ENCODE measurements around the gene GDPD2. TPM values are rescaled to one million over a fixed set of nuclear protein-coding genes. Genes with fewer than 3 reads are reported as not detected.
A peak's percentile ranks its signal among the peaks of the same experiment; 100 is the strongest.
"Not testable (repeated sequence)": the region's sequence is repeated elsewhere in the genome, so short reads cannot be mapped to it uniquely, and the experiment has no call there.

GDPD2 gene
- total RNA-seq (2021), result 0.68 and 0.84 TPM in 2 replicates
- Bru-seq, nascent RNA, result percentile 44 among the genes with signal in this experiment
- BruChase-seq, experiment 1, labeled RNA remaining after a 2-hour chase, result percentile 29 among the genes with signal in this experiment
- BruChase-seq, experiment 2, labeled RNA remaining after a 6-hour chase, result percentile 38 among the genes with signal in this experiment
- long read RNA-seq, result 0 reads

GRCh38 chrX:70422851-70423341 lies at the start of gene GDPD2:
Gene GDPD2 (plus strand): TSS chrX:70423314. CDS start chrX:70424985, 1,671 bp downstream.
- ChIA-PET CTCF (no interaction called here), POLR2A (ENCODE audit: low non-redundant PET) (no interaction called here)
- Histone ChIP-seq H3K36me3 (ENCODE audit: insufficient read depth, low read length, poor library complexity, severe bottlenecking) (peaks cover 16% of the 10 kb centered on the region), H3K4me3 (ENCODE audit: low read depth, low read length, poor library complexity, severe bottlenecking) (no peak within 1 kb of the TSS), H3K27ac (ENCODE audit: low read depth, low read length, poor library complexity, severe bottlenecking) (no peak within 1 kb of the TSS), H3K9me3 (ENCODE audit: low read depth, low read length, poor library complexity, severe bottlenecking) (no peaks in the 10 kb centered on the region), H3K27me3 (replicated peaks; ENCODE audit: insufficient read depth, low read depth, low read length, poor library complexity) (no peaks in the 10 kb centered on the region), H3K4me1 (ENCODE audit: insufficient read depth, low read length, poor library complexity, severe bottlenecking) (no peaks in the 10 kb centered on the region)
- no peak for DNase-seq (ENCODE audit: low spot score)
- intact Hi-C loops (cut with micrococcal nuclease; ENCODE audit: unreplicated experiment), result no loop called here
- TF ChIP-seq, protein P1, sequence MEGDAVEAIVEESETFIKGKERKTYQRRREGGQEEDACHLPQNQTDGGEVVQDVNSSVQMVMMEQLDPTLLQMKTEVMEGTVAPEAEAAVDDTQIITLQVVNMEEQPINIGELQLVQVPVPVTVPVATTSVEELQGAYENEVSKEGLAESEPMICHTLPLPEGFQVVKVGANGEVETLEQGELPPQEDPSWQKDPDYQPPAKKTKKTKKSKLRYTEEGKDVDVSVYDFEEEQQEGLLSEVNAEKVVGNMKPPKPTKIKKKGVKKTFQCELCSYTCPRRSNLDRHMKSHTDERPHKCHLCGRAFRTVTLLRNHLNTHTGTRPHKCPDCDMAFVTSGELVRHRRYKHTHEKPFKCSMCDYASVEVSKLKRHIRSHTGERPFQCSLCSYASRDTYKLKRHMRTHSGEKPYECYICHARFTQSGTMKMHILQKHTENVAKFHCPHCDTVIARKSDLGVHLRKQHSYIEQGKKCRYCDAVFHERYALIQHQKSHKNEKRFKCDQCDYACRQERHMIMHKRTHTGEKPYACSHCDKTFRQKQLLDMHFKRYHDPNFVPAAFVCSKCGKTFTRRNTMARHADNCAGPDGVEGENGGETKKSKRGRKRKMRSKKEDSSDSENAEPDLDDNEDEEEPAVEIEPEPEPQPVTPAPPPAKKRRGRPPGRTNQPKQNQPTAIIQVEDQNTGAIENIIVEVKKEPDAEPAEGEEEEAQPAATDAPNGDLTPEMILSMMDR (conservative IDR thresholded peaks at IDR 0.05; ENCODE audit: low read depth, low read length), result 0 out of 2 replicates have a peak, but pooled peaks have one; percentile 19
- TF ChIP-seq EZH2 (IDR thresholded peaks at IDR 0.05; ENCODE audit: borderline replicate concordance, low read depth, low read length, poor library complexity, severe bottlenecking), result no peak
- BruUV-seq (replicated peaks), result no TSS peak

DNA sequence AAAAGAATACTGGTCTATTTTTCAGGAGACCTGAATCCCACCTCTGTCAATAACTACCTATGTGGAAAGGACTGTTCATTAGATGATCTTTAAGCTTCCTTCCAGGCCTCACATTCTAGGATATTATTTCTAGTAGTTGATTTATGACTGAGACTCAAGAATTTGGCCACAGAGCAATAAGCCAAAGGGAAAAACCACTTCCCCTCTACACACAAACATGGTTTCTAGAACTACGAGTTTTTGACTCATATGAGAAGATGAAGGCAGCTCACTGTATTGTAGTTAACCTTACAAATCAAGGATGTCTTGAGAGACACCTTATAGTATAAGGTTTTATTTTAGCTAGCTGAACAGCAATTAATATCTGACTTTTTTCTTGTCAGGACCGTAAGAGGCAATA lies 36.9 kb upstream of the GDPD2 start:
- POLR2A ChIA-PET (ENCODE audit: low non-redundant PET), result no interaction called here
- CTCF ChIA-PET, result no interaction called here
- Histone ChIP-seq H3K4me3 (ENCODE audit: low read depth, low read length, poor library complexity, severe bottlenecking) (no peak overlapping the region), H3K27ac (ENCODE audit: low read depth, low read length, poor library complexity, severe bottlenecking) (no peak overlapping the region), H3K4me1 (ENCODE audit: insufficient read depth, low read length, poor library complexity, severe bottlenecking) (no peaks in the 10 kb centered on the region), H3K36me3 (ENCODE audit: insufficient read depth, low read length, poor library complexity, severe bottlenecking) (peaks cover 18% of the 10 kb centered on the region), H3K9me3 (ENCODE audit: low read depth, low read length, poor library complexity, severe bottlenecking) (no peaks in the 10 kb centered on the region), H3K27me3 (replicated peaks; ENCODE audit: insufficient read depth, low read depth, low read length, poor library complexity) (no peaks in the 10 kb centered on the region)
- no TSS peak for BruUV-seq (replicated peaks)
- TF ChIP-seq, protein P1 (conservative IDR thresholded peaks at IDR 0.05; ENCODE audit: low read depth, low read length), result no peak
- TF ChIP-seq EZH2 (IDR thresholded peaks at IDR 0.05; ENCODE audit: borderline replicate concordance, low read depth, low read length, poor library complexity, severe bottlenecking), result no peak
- DNase-seq (ENCODE audit: low spot score), result no peak
- intact Hi-C loops (cut with micrococcal nuclease; ENCODE audit: unreplicated experiment), result no loop called here

DNA sequence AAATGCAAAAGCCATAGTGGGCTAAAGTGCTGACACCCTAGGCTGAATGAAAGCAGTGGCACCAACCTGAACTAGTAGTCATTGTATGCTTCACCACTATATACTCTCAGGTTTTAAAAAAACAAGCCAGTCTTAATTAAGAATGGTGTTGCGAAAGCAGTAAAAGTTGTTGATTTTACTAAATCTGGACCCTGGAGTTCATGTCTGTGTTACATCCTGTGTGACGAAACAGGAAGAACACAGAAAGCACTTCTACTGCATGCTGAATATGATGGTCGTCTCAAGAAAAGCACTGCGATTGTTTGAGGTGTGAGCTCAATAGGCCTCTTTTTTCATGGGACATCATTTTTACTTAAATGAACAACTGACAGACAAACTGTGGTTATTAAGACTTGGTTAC lies 24.2 kb upstream of the GDPD2 start:
- H3K9me3 ChIP-seq (ENCODE audit: low read depth, low read length, poor library complexity, severe bottlenecking), result no peaks in the 10 kb centered on the region
- ChIA-PET CTCF (no interaction called here), POLR2A (ENCODE audit: low non-redundant PET) (no interaction called here)
- no peak for TF ChIP-seq EZH2 (IDR thresholded peaks at IDR 0.05; ENCODE audit: borderline replicate concordance, low read depth, low read length, poor library complexity, severe bottlenecking)
- TF ChIP-seq, protein P1 (conservative IDR thresholded peaks at IDR 0.05; ENCODE audit: low read depth, low read length), result no peak
- H3K4me3 ChIP-seq (ENCODE audit: low read depth, low read length, poor library complexity, severe bottlenecking), result no peak overlapping the region
- H3K27ac ChIP-seq (ENCODE audit: low read depth, low read length, poor library complexity, severe bottlenecking), result no peak overlapping the region
- no TSS peak for BruUV-seq (replicated peaks)
- H3K27me3 ChIP-seq (replicated peaks; ENCODE audit: insufficient read depth, low read depth, low read length, poor library complexity), result no peaks in the 10 kb centered on the region
- no peak for DNase-seq (ENCODE audit: low spot score)
- intact Hi-C loops (cut with micrococcal nuclease; ENCODE audit: unreplicated experiment), result no loop called here
- H3K4me1 ChIP-seq (ENCODE audit: insufficient read depth, low read length, poor library complexity, severe bottlenecking), result no peaks in the 10 kb centered on the region
- H3K36me3 ChIP-seq (ENCODE audit: insufficient read depth, low read length, poor library complexity, severe bottlenecking), result peaks cover 21% of the 10 kb centered on the region

GRCh38 chrX:70400181-70400580 lies 22.9 kb upstream of the GDPD2 start:
- H3K9me3 ChIP-seq (ENCODE audit: low read depth, low read length, poor library complexity, severe bottlenecking); intact Hi-C loops (cut with micrococcal nuclease; ENCODE audit: unreplicated experiment); H3K27ac ChIP-seq (ENCODE audit: low read depth, low read length, poor library complexity, severe bottlenecking); H3K4me1 ChIP-seq (ENCODE audit: insufficient read depth, low read length, poor library complexity, severe bottlenecking); H3K27me3 ChIP-seq (replicated peaks; ENCODE audit: insufficient read depth, low read depth, low read length, poor library complexity); CTCF ChIA-PET; POLR2A ChIA-PET (ENCODE audit: low non-redundant PET); BruUV-seq (replicated peaks); DNase-seq (ENCODE audit: low spot score); H3K4me3 ChIP-seq (ENCODE audit: low read depth, low read length, poor library complexity, severe bottlenecking): not testable (repeated sequence)
- peaks cover 33% of the 10 kb centered on the region for H3K36me3 ChIP-seq (ENCODE audit: insufficient read depth, low read length, poor library complexity, severe bottlenecking)
